ENCODE results near the gene DNAJB5. TPM values are rescaled to one million over a fixed set of nuclear protein-coding genes. Genes with fewer than 3 reads are reported as not detected.

DNAJB5 gene
- total RNA-seq, 1 experiment from 2014 or later = 0.79 TPM

- no TSS peak for BruUV-seq (replicated peaks)
- ChIA-PET POLR2A (ENCODE audit: unreplicated experiment) (no interaction called here), CTCF (no interaction called here)
- no peaks in the 10 kb centered on the region for H3K9me2 ChIP-seq (ENCODE audit: insufficient read depth)
- TF ChIP-seq CTCF (conservative IDR thresholded peaks at IDR 0.05) (no peak), EZH2 (IDR thresholded peaks at IDR 0.05; ENCODE audit: low read depth) (no peak)
- H3K27ac ChIP-seq = no peak overlapping the region
- H3K4me1 ChIP-seq (replicated peaks; ENCODE audit: insufficient read depth) = no peaks in the 10 kb centered on the region
- intact Hi-C loops (cut with micrococcal nuclease; ENCODE audit: unreplicated experiment) = no loop called here
- H3K36me3 ChIP-seq (ENCODE audit: low read depth) = no peaks in the 10 kb centered on the region
- H4K20me1 ChIP-seq (ENCODE audit: insufficient read depth) = no peaks in the 10 kb centered on the region
- DNase-seq = no peak
- H2AFZ ChIP-seq = no peak overlapping the region
- H3K27me3 ChIP-seq (ENCODE audit: insufficient read depth, low read depth) = peaks cover 26% of the 10 kb centered on the region
- no peaks in the 10 kb centered on the region for H3K9me3 ChIP-seq (ENCODE audit: insufficient read depth, low read depth)
- H3K79me2 ChIP-seq (ENCODE audit: low read depth) = no peaks in the 10 kb centered on the region
- H3F3A ChIP-seq (ENCODE audit: insufficient read depth, low read depth) = no peaks in the 10 kb centered on the region
- no peak overlapping the region for H3K4me3 ChIP-seq
- H3K4me2 ChIP-seq = no peak overlapping the region
These were observed 7.2 kb upstream of the DNAJB5 start for GRCh38 chr9:34982361-34982760.

- Histone ChIP-seq H3K4me2 (no peak overlapping the region), H3K9me2 (ENCODE audit: insufficient read depth) (no peaks in the 10 kb centered on the region), H3K27ac (no peak overlapping the region), H4K20me1 (ENCODE audit: insufficient read depth) (no peaks in the 10 kb centered on the region), H3K27me3 (ENCODE audit: insufficient read depth, low read depth) (peaks cover 17% of the 10 kb centered on the region), H3F3A (ENCODE audit: insufficient read depth, low read depth) (no peaks in the 10 kb centered on the region), H3K4me3 (no peak overlapping the region), H3K4me1 (replicated peaks; ENCODE audit: insufficient read depth) (no peaks in the 10 kb centered on the region), H3K79me2 (ENCODE audit: low read depth) (no peaks in the 10 kb centered on the region), H3K36me3 (ENCODE audit: low read depth) (no peaks in the 10 kb centered on the region), H2AFZ (no peak overlapping the region), H3K9me3 (ENCODE audit: insufficient read depth, low read depth) (no peaks in the 10 kb centered on the region)
- intact Hi-C loops (cut with micrococcal nuclease; ENCODE audit: unreplicated experiment) = no loop called here
- DNase-seq = no peak
- TF ChIP-seq EZH2 (IDR thresholded peaks at IDR 0.05; ENCODE audit: low read depth) (no peak), CTCF (conservative IDR thresholded peaks at IDR 0.05) (no peak)
- POLR2A ChIA-PET (ENCODE audit: unreplicated experiment) = no interaction called here
- no TSS peak for BruUV-seq (replicated peaks)
- CTCF ChIA-PET = no interaction called here
These were observed 6.3 kb upstream of the DNAJB5 start for GRCh38 chr9:34983209-34983608.

GRCh38 chr9:34984049-34984448, 5.5 kb upstream of the DNAJB5 start:
- DNase-seq = no peak
- Histone ChIP-seq H3K4me3 (no peak overlapping the region), H3K27me3 (ENCODE audit: insufficient read depth, low read depth) (peaks cover 12% of the 10 kb centered on the region), H3K9me2 (ENCODE audit: insufficient read depth) (no peaks in the 10 kb centered on the region), H3K79me2 (ENCODE audit: low read depth) (no peaks in the 10 kb centered on the region), H3K27ac (no peak overlapping the region), H3K4me1 (replicated peaks; ENCODE audit: insufficient read depth) (no peaks in the 10 kb centered on the region), H3K4me2 (no peak overlapping the region), H3K9me3 (ENCODE audit: insufficient read depth, low read depth) (no peaks in the 10 kb centered on the region), H3F3A (ENCODE audit: insufficient read depth, low read depth) (no peaks in the 10 kb centered on the region), H2AFZ (no peak overlapping the region), H4K20me1 (ENCODE audit: insufficient read depth) (no peaks in the 10 kb centered on the region), H3K36me3 (ENCODE audit: low read depth) (no peaks in the 10 kb centered on the region)
- ChIA-PET CTCF (interaction anchor here (0.6 kb wide), 1 partner anchor 154 kb away, joined by 6 read pairs; no protein-coding TSS in a partner anchor), POLR2A (ENCODE audit: unreplicated experiment) (no interaction called here)
- no peak for TF ChIP-seq CTCF (conservative IDR thresholded peaks at IDR 0.05)
- no peak for TF ChIP-seq EZH2 (IDR thresholded peaks at IDR 0.05; ENCODE audit: low read depth)
- intact Hi-C loops (cut with micrococcal nuclease; ENCODE audit: unreplicated experiment) = no loop called here
- no TSS peak for BruUV-seq (replicated peaks)

Measured in PC-9 (cell line).